Muscle layer of colon (tissue), 2 donors: Measurements from ENCODE around the gene MYOZ2.

ENCODE experiments used
- H3K27ac ChIP-seq: one replicate; pipeline ENCODE4 v1.7.0; 2013; ENCODE audit warnings: low read depth, mild to moderate bottlenecking, low read length, moderate library complexity
- H3K27me3 ChIP-seq, 2 donors: one replicate each; pipeline ENCODE4 v1.7.0; 2013; ENCODE audit warnings: low read length in 2 of 2, mild to moderate bottlenecking in 2 of 2; ENCODE audit not compliant: insufficient read depth in 2 of 2, control insufficient read depth in 1 of 2
- H3K36me3 ChIP-seq: one replicate; pipeline ENCODE4 v1.7.0; 2013; ENCODE audit warnings: mild to moderate bottlenecking, low read length; ENCODE audit not compliant: insufficient read depth
- H3K4me1 ChIP-seq: one replicate; pipeline ENCODE4 v1.7.0; 2013; ENCODE audit warnings: mild to moderate bottlenecking, low read length; ENCODE audit not compliant: insufficient read depth
- H3K4me3 ChIP-seq, 2 donors: one replicate each; pipeline ENCODE4 v1.7.0; 2013; ENCODE audit warnings: low read length in 2 of 2, low read depth in 1 of 2, mild to moderate bottlenecking in 1 of 2, moderate library complexity in 1 of 2
- H3K9ac ChIP-seq: one replicate; pipeline ENCODE4 v1.7.0; 2013; ENCODE audit warnings: low read length
- H3K9me3 ChIP-seq: one replicate; pipeline ENCODE4 v1.7.0; 2013; ENCODE audit warnings: mild to moderate bottlenecking, low read length
- donor health status: abdominal sarcoma.
- donor health status: Adenocarcinoma of cecum.

Gene MYOZ2

DNA sequence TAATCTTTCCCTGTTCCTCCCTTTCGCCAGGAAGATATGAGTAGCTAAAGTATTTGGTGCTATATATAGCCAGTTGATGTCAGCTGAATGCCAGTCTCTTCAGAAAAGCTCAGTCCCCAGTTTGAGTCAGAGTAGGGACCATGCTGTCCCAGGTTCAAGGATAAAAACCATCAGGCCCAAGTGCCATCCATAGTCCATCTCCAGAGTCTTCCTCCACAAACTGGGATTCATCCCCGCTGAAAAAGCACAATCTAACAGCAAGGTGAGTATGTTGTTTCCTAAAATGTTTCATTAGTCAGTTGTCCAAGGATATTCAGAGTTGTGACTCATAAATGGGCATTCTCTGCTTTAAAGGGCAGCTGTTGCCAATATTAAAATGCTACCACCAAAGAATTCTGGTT, at the start of gene MYOZ2:
MYOZ2 (plus strand) TSS at position 112 of the 401 bp plus-strand sequence. CDS start 694 bp downstream, outside the sequence.
- H3K9ac ChIP-seq: no peak within 1 kb of the TSS
- H3K4me1 ChIP-seq: no peaks in the 10 kb centered on the region
- no peaks in the 10 kb centered on the region for H3K36me3 ChIP-seq
- H3K27ac ChIP-seq: no peak within 1 kb of the TSS
- no peaks in the 10 kb centered on the region for H3K27me3 ChIP-seq
- no peaks in the 10 kb centered on the region for H3K9me3 ChIP-seq
- no peak within 1 kb of the TSS for H3K4me3 ChIP-seq

DNA sequence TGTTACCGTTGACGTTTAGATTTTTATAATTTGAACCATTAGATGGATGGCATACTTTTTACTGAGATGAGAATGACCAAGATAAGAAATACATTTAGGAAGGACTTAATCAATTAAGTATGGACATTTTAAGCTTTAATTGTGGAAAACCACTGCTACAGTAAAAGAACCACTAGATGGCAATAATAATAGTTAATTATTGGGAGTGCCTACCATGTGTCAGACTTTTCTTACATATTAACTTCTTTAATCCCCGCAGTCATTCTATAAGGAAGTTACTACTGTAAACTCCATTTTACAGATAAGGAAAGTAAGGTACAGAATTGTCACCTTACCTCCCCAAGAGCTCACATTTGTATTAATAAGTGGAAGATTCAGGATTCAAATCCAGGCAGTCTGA, 48.5 kb upstream of the MYOZ2 start:
- Histone ChIP-seq H3K27me3 (no peaks in the 10 kb centered on the region), H3K9me3 (no peaks in the 10 kb centered on the region), H3K9ac (no peak overlapping the region), H3K4me1 (peaks cover 2% of the 10 kb centered on the region), H3K27ac (no peak overlapping the region), H3K36me3 (no peaks in the 10 kb centered on the region), H3K4me3 (no peak overlapping the region)

GRCh38 chr4:119087656-119088055, 48.0 kb upstream of the MYOZ2 start:
- no peak overlapping the region for H3K9ac ChIP-seq
- H3K27ac ChIP-seq: no peak overlapping the region
- H3K36me3 ChIP-seq: no peaks in the 10 kb centered on the region
- H3K4me3 ChIP-seq: no peak overlapping the region
- H3K4me1 ChIP-seq: no peaks in the 10 kb centered on the region
- H3K9me3 ChIP-seq: no peaks in the 10 kb centered on the region
- no peaks in the 10 kb centered on the region for H3K27me3 ChIP-seq

GRCh38 chr4:119093042-119093827, 42.4 kb upstream of the MYOZ2 start:
- Histone ChIP-seq H3K4me1 (no peaks in the 10 kb centered on the region), H3K27ac (no peak overlapping the region), H3K4me3 (no peak overlapping the region)

GRCh38 chr4:119097282-119097900, 38.2 kb upstream of the MYOZ2 start:
- no peaks in the 10 kb centered on the region for H3K9me3 ChIP-seq
- no peak overlapping the region for H3K4me3 ChIP-seq
- no peak overlapping the region for H3K9ac ChIP-seq
- H3K27ac ChIP-seq: no peak overlapping the region
- no peaks in the 10 kb centered on the region for H3K4me1 ChIP-seq
- H3K36me3 ChIP-seq: no peaks in the 10 kb centered on the region
- no peaks in the 10 kb centered on the region for H3K27me3 ChIP-seq

More at GRCh38 chr4:119093042-119093827, 42.4 kb upstream of the MYOZ2 start:
- Histone ChIP-seq H3K36me3 (no peaks in the 10 kb centered on the region), H3K27me3 (no peaks in the 10 kb centered on the region), H3K9ac (no peak overlapping the region), H3K9me3 (no peaks in the 10 kb centered on the region)

DNA sequence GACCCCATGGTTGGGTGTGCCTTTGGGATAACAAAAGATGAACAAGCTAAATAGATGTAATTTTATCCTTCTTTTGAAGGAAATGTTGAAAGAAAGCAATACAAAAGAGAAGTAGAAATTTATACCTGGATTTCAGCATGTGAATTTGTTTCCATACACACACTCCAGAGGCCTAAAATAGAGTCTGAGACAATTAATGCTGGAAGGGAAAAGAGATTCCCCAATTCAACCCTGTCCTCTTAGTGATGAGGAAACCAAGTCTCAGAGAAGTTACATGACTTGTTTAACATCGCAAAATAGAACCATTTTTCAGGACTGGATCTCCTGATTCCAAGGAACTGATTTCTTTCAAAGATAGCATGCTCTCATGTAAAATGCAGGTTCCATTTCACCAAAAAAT, 37.3 kb upstream of the MYOZ2 start:
- H3K9ac ChIP-seq: no peak overlapping the region
- no peaks in the 10 kb centered on the region for H3K9me3 ChIP-seq
- no peaks in the 10 kb centered on the region for H3K27me3 ChIP-seq
- H3K36me3 ChIP-seq: no peaks in the 10 kb centered on the region
- no peak overlapping the region for H3K4me3 ChIP-seq
- no peaks in the 10 kb centered on the region for H3K4me1 ChIP-seq
- no peak overlapping the region for H3K27ac ChIP-seq

DNA sequence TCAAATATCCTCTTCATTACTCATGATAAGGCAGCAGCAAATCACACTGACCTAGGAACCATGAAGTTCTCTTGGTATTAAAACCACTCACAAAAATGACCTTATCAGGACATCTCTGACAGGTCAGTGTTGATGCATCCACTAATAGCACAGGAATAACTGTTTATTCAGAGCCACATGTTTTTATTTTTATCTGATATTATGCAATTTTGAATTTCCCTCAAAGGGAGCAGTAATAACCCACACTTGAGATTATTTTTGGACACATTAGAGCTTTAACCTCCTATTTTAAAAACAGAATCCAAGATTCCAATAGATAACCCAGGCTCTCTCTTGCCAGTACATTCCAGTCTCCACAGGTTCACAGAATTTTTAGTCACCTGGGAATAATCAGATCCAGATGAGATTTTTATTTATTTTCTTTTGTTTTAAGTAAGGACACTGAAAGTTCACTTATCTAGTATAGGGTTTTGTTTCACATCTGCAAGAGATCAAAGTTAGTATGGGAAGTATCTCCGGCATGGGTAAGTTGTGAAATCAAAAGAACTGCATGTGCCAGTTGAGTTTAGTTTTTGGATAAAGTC, 36.3 kb upstream of the MYOZ2 start:
- no peak overlapping the region for H3K27ac ChIP-seq
- H3K4me3 ChIP-seq: no peak overlapping the region
- H3K9ac ChIP-seq: no peak overlapping the region
- H3K36me3 ChIP-seq: no peaks in the 10 kb centered on the region
- no peaks in the 10 kb centered on the region for H3K4me1 ChIP-seq
- H3K27me3 ChIP-seq: no peaks in the 10 kb centered on the region
- H3K9me3 ChIP-seq: no peaks in the 10 kb centered on the region

GRCh38 chr4:119100655-119101054, 35.0 kb upstream of the MYOZ2 start:
- Histone ChIP-seq H3K27me3 (no peaks in the 10 kb centered on the region), H3K4me3 (no peak overlapping the region), H3K36me3 (no peaks in the 10 kb centered on the region), H3K4me1 (no peaks in the 10 kb centered on the region), H3K9ac (no peak overlapping the region), H3K9me3 (no peaks in the 10 kb centered on the region), H3K27ac (no peak overlapping the region)

- no peaks in the 10 kb centered on the region for H3K9me3 ChIP-seq
- no peaks in the 10 kb centered on the region for H3K27me3 ChIP-seq
- H3K36me3 ChIP-seq: no peaks in the 10 kb centered on the region
- H3K4me1 ChIP-seq: no peaks in the 10 kb centered on the region
- H3K27ac ChIP-seq: no peak overlapping the region
- H3K9ac ChIP-seq: no peak overlapping the region
- H3K4me3 ChIP-seq: no peak overlapping the region
Observed at GRCh38 chr4:119103263-119103662, 32.4 kb upstream of the MYOZ2 start.

DNA sequence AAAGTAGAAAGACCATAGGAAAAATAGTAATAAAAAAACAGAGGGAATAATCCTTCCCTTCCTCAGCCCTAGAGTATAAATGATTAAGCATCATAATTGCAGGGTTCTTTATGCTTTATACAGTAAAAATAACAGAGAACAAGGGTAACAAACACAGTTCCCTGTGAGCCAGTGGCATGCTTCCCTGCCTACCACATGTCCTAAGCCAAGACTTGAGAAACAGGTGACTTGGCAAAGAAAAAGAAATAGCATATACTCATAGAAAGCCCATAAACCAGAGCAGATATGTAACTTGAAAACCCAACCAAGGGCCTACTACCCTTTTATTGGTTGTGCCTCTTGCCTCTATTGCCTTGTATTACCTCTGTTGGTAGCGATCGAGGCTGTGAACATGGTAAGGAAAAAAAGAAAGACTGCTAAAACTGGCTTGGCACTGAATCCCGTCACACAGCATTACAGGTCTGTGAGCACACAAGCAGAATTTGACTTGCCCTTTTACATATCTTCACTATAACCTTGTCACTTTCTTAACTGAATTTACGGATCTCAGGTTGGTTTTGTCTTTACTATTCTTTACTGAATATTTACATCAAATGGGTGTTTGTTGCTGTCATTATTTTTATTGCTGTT, 30.9 kb upstream of the MYOZ2 start:
- Histone ChIP-seq H3K27ac (no peak overlapping the region), H3K27me3 (no peaks in the 10 kb centered on the region), H3K9me3 (no peaks in the 10 kb centered on the region), H3K4me3 (no peak overlapping the region), H3K4me1 (no peaks in the 10 kb centered on the region), H3K9ac (no peak overlapping the region), H3K36me3 (no peaks in the 10 kb centered on the region)

- H3K27ac ChIP-seq: no peak overlapping the region
- H3K4me3 ChIP-seq: no peak overlapping the region
- no peaks in the 10 kb centered on the region for H3K27me3 ChIP-seq
- no peaks in the 10 kb centered on the region for H3K4me1 ChIP-seq
- H3K36me3 ChIP-seq: no peaks in the 10 kb centered on the region
- H3K9me3 ChIP-seq: no peaks in the 10 kb centered on the region
- no peak overlapping the region for H3K9ac ChIP-seq
Observed at GRCh38 chr4:119105605-119106004, 30.0 kb upstream of the MYOZ2 start.
